PC-3 (cell line): ENCODE data around the gene MRPL40. TPM values are rescaled to one million over a fixed set of nuclear protein-coding genes. Genes with fewer than 3 reads are reported as not detected.

Experiments
- ATAC-seq: fragments of 200-7000 bp; cut with Tn5 transposase; 2 replicates; pipeline ENCODE4 v1.9.1; 2020; ENCODE audit warnings: mild to moderate bottlenecking, moderate library complexity
- BruUV-seq: library from RNA; stranded (reverse); fragments of 400-500 nt; replicated peaks from 2 replicates; lab custom pipeline; 2021; lab: Mats Ljungman, UMichigan
- CTCF ChIA-PET: fragments of 300-600 bp; sonication (Branson Sonifier 250); formaldehyde crosslinking; loops from one replicate; lab custom pipeline; 2022; ENCODE audit warnings: antibody characterized with exemption; lab: Charles Lee
- POLR2A ChIA-PET: fragments of 300-600 bp; sonication (Branson Sonifier 250); formaldehyde crosslinking; loops from one replicate; lab custom pipeline; 2022; ENCODE audit warnings: antibody characterized with exemption; ENCODE audit not compliant: unreplicated experiment; lab: Charles Lee
- DNase-seq: peaks from one replicate; pipeline ENCODE4 v3.0.0-alpha.2; 2015
- H2AFZ ChIP-seq: fragments of 300-600 bp; sonication (generic); 2 replicates; pipeline ENCODE4 v1.6.0; 2016; ENCODE audit warnings: antibody characterized with exemption, low read length
- H3F3A ChIP-seq: fragments of 300-600 bp; sonication (generic); one replicate; pipeline ENCODE4 v1.6.0; 2017; ENCODE audit warnings: antibody characterized with exemption, low read length, control low read depth, mild to moderate bottlenecking; ENCODE audit not compliant: unreplicated experiment
- H3K27ac ChIP-seq: fragments of 300-600 bp; sonication (generic); 2 replicates; pipeline ENCODE4 v1.5.1; 2016; ENCODE audit warnings: mild to moderate bottlenecking, low read length
- H3K27me3 ChIP-seq: fragments of 300-600 bp; sonication (generic); 2 replicates; pipeline ENCODE4 v1.6.1; 2016; ENCODE audit warnings: low read length, mixed read lengths
- H3K36me3 ChIP-seq: fragments of 300-600 bp; sonication (generic); 2 replicates; pipeline ENCODE4 v1.6.1; 2016; ENCODE audit warnings: low read depth, mixed run types, low read length, mixed read lengths
- H3K4me1 ChIP-seq: fragments of 300-600 bp; sonication (generic); 2 replicates; pipeline ENCODE4 v1.5.1; 2016; ENCODE audit warnings: low read length; ENCODE audit not compliant: insufficient read depth
- H3K4me2 ChIP-seq: fragments of 300-600 bp; sonication (generic); 2 replicates; pipeline ENCODE4 v1.6.0; 2016; ENCODE audit warnings: low read length
- H3K4me3 ChIP-seq: fragments of 300-600 bp; sonication (generic); 2 replicates; pipeline ENCODE4 v1.5.1; 2016; ENCODE audit warnings: mild to moderate bottlenecking, low read length, mixed read lengths
- H3K79me2 ChIP-seq: fragments of 300-600 bp; sonication (generic); 2 replicates; pipeline ENCODE4 v1.6.1; 2017; ENCODE audit warnings: low read length, mixed read lengths
- H3K9ac ChIP-seq: fragments of 300-600 bp; sonication (generic); 2 replicates; pipeline ENCODE4 v1.6.0; 2016; ENCODE audit warnings: mild to moderate bottlenecking, low read length
- H3K9me2 ChIP-seq: fragments of 300-600 bp; sonication (generic); replicated peaks from 2 replicates; pipeline ENCODE4 v1.6.1; 2016; ENCODE audit warnings: mixed run types, low read length, mixed read lengths
- H3K9me3 ChIP-seq: fragments of 300-600 bp; sonication (generic); 2 replicates; pipeline ENCODE4 v1.6.1; 2016; ENCODE audit warnings: low read length, mixed read lengths
- H4K20me1 ChIP-seq: fragments of 300-600 bp; sonication (generic); 2 replicates; pipeline ENCODE4 v1.6.1; 2016; ENCODE audit warnings: low read length, mixed read lengths
- EZH2 ChIP-seq: fragments of 300-600 bp; sonication (generic); IDR thresholded peaks from one replicate; pipeline ENCODE4 v1.6.1; 2017; ENCODE audit warnings: antibody characterized with exemption, mild to moderate bottlenecking, low read length; ENCODE audit not compliant: unreplicated experiment
- EZH2phosphoT487 ChIP-seq: fragments of 300-600 bp; sonication (generic); IDR thresholded peaks from 2 replicates; pipeline ENCODE4 v1.6.1; 2018; ENCODE audit warnings: mild to moderate bottlenecking, antibody characterized with exemption, low read length, borderline replicate concordance
- intact Hi-C: fragments of 100-400 bp; cut with micrococcal nuclease; formaldehyde crosslinking; loops from 2 replicates; pipeline ENCODE4 v1.9.0; 2023
- total RNA-seq: library from RNA; depleted of rRNA; stranded (reverse); fragments of >200 nt; gene quantifications from 2 replicates; pipeline ENCODE4 v1.2.3, GENCODE V29; 2014
- TF ChIP-seq, protein P1 (sequence below): fragments of 300-600 bp; sonication (generic); conservative IDR thresholded peaks from 2 replicates; pipeline ENCODE4 v1.5.1; 2017; ENCODE audit warnings: antibody characterized with exemption, low read depth, mild to moderate bottlenecking, low read length

Gene MRPL40
- total RNA-seq, 1 experiment from 2014 or later, result 55.1 TPM

DNA sequence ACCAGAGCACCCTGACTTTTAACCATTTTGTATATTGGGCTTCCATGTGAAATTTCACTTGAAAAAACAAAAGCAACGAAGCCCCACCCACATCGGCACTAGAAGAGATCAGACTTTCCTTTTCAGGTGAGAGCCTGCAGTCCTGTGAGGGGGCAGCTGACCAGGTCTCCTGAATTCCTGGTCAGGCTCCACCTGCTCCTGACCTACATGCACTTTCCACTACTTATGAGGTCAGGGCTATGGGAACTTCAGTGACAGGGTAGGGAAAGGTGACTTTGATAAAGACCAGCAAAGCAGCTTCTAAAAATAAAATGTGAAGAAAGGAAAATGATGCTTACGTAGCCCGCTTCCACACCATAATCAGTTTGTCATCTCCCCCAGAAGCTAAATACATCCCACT lies 25.5 kb upstream of the MRPL40 start:
- Histone ChIP-seq H3K4me3 (no peak overlapping the region), H3F3A (no peaks in the 10 kb centered on the region), H3K79me2 (peaks cover 12% of the 10 kb centered on the region), H3K27ac (no peak overlapping the region), H3K4me2 (no peak overlapping the region), H3K9me2 (no peaks in the 10 kb centered on the region), H3K9me3 (no peaks in the 10 kb centered on the region), H3K36me3 (peaks cover 20% of the 10 kb centered on the region; the same call in 1 of the 2 replicates), H4K20me1 (0 out of 2 replicates have a peak, but pooled peaks cover 3% of the 10 kb centered on the region), H3K27me3 (no peaks in the 10 kb centered on the region), H3K9ac (no peak overlapping the region), H2AFZ (no peak overlapping the region), H3K4me1 (no peaks in the 10 kb centered on the region)
- ChIA-PET CTCF (no interaction called here), POLR2A (no interaction called here)
- no TSS peak for BruUV-seq
- ATAC-seq, result no peak
- TF ChIP-seq, protein P1, sequence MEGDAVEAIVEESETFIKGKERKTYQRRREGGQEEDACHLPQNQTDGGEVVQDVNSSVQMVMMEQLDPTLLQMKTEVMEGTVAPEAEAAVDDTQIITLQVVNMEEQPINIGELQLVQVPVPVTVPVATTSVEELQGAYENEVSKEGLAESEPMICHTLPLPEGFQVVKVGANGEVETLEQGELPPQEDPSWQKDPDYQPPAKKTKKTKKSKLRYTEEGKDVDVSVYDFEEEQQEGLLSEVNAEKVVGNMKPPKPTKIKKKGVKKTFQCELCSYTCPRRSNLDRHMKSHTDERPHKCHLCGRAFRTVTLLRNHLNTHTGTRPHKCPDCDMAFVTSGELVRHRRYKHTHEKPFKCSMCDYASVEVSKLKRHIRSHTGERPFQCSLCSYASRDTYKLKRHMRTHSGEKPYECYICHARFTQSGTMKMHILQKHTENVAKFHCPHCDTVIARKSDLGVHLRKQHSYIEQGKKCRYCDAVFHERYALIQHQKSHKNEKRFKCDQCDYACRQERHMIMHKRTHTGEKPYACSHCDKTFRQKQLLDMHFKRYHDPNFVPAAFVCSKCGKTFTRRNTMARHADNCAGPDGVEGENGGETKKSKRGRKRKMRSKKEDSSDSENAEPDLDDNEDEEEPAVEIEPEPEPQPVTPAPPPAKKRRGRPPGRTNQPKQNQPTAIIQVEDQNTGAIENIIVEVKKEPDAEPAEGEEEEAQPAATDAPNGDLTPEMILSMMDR, result no peak
- TF ChIP-seq EZH2phosphoT487 (no peak), EZH2 (no peak)
- DNase-seq, result no peak
- intact Hi-C loops, result no loop called here

DNA sequence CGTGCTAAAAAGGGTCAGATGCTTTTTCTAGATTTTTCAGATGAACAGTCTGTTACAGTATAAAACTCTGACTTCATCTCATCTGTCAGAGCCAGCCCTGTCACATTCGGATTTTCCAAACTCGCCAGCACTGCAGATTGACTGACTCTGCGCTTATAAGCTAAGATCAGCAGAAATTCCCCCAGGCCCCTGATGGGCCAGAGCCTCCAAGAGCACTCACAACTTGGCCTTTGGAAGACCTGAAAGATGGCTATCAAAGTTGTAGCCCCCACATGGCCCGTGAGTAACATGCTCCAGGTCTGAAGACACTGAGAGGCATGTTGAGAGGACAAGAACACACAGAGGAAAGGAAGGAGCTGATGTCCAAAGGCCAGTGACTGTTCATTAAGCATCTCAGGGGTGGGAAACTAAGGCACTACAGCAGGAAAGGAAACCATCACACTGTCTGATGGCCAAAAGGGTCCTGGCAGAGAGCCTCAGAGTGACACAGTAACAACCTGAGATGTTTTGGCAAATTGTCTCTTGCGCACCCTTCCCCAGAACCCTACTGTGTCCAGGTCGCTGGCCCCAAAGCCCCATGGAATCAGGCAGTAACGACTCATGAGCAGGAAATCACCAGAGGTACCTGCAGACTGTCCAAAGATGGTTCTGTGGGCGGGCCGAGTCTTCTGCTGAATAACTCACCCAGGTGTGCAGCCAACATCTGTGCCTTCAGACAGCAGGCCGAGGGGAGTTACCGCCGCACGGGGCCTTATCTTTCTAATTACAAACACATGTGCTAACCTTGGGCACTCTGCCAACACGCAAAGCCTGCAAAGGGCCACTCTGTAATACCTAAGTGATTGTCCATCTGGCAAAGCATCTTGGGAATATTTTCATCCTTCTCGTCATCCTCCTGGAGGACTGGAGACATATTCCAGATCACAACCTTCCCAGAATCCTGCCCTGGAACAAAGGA lies 24.4 kb upstream of the MRPL40 start:
- H3K36me3 ChIP-seq, result peaks cover 20% of the 10 kb centered on the region; the same call in 1 of the 2 replicates
- no peak overlapping the region for H3K27ac ChIP-seq
- ATAC-seq, result no peak
- no peak overlapping the region for H3K9ac ChIP-seq
- no peaks in the 10 kb centered on the region for H3K9me2 ChIP-seq
- peaks cover 23% of the 10 kb centered on the region for H3K79me2 ChIP-seq
- ChIA-PET CTCF (no interaction called here), POLR2A (no interaction called here)
- H3K9me3 ChIP-seq, result no peaks in the 10 kb centered on the region
- no peak overlapping the region for H2AFZ ChIP-seq
- H3K4me2 ChIP-seq, result no peak overlapping the region
- no peaks in the 10 kb centered on the region for H3K4me1 ChIP-seq
- no peak overlapping the region for H3K4me3 ChIP-seq
- no peak for DNase-seq
- BruUV-seq, result no TSS peak
- intact Hi-C loops, result no loop called here
- TF ChIP-seq EZH2phosphoT487, result no peak
- TF ChIP-seq EZH2, result no peak
- TF ChIP-seq, protein P1, result no peak
- 0 out of 2 replicates have a peak, but pooled peaks cover 3% of the 10 kb centered on the region for H4K20me1 ChIP-seq
- H3F3A ChIP-seq, result no peaks in the 10 kb centered on the region
- H3K27me3 ChIP-seq, result no peaks in the 10 kb centered on the region
